ENCODE measurements around the gene ALLC.

ALLC gene

DNA sequence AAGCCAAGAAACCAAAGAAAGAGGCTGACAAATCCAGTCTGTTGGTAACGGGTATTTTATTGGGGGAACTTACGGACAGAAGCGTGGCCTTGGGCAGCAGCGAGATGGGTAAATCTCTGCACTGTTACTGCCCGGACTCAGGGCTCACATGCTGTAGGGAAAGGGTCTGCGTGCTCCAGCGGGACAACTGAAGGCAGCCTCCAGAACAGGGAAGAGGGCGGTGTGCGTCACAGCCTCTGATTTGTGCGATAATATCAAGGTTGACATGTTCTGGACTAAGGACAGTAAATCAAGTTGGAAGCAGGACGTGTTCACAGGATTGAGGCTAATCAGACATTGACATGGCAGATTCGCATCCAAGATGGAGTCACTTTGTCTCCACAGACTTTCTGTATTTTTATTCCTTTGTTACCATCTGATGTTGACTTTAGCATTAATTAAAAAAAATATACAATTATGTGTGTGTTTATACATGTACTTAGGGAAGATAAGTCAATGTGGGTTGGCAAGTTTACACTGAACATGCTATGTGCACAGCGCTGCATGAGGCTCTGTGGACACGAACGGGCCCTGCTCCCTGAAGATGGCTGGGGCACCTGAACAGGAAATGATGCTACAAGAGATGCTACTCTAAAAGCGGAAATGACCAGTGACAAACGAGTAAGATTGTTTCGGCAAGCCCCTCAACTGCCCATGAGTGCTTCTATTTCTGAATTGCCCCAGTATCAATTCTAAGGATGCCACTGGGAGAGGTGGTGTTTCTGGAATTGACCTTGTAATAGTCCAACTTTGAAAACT lies 22.7 kb downstream of the ALLC start:
- DNase-seq: no peak

GRCh38 chr2:3681625-3682024 lies 23.6 kb downstream of the ALLC start:
- DNase-seq: no peak

- DNase-seq: no peak
Measured at GRCh38 chr2:3682811-3683210, 24.8 kb downstream of the ALLC start.

GRCh38 chr2:3683748-3684454 lies 25.9 kb downstream of the ALLC start:
- DNase-seq: no peak

DNA sequence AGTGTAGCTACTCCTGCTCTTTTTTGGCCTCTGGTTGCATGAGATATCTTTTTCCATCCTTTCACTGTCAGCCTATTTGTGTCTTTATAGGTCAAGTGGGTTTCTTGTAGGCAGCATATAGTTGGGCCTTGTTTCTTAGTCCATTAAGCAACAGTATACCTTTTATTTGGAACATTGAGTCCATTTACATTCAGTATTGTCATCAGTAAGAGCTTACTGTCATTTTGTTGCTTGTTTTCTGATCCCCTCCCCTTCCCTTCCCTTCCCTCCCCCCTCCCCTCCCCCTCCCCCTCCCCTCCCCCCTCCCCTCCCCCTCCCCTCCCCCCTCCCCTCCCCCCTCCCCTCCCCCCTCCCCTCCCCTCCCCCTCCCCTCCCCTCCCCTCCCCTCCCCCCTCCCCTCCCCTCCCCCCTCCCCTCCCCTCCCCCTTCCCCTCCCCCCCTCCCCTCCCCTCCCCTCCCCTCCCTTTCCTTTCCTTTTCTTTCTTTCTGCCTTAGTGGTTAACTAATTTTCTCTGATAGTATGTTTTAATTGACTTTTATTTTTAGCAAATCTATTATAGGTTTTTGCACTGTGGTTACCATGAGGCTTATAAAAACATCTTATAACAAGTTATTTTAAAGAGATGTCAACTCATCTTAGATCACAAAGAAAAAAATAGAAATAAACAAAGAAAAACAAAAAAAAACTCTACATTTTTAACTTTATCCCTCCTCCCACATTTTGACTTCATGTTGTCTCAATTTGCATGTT lies 32.2 kb downstream of the ALLC start:
- DNase-seq: no peak

DNA sequence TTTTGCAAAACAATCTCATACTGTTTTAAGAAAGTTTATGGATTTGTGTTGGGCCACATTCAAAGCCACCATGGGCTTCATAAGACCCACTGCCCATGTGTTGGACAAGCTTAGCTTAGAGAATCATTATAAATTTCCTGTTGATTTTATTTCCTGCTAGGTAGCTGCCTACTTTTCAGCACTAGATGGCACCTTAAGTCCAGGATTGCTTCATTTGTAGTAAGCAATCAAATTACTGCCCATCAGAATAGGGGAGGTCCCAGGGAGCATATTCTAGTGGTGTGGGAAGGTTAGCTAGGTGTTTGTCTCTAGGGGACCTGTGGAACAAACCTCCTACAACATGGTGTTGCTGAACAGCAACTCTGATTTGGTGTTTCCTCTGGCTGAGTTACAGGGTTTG lies 34.4 kb downstream of the ALLC start:
- DNase-seq: no peak

GRCh38 chr2:3696545-3696944 lies 38.5 kb downstream of the ALLC start:
- no peak for DNase-seq

GRCh38 chr2:3701071-3701470 lies 43.1 kb downstream of the ALLC start:
- DNase-seq: no peak

DNA sequence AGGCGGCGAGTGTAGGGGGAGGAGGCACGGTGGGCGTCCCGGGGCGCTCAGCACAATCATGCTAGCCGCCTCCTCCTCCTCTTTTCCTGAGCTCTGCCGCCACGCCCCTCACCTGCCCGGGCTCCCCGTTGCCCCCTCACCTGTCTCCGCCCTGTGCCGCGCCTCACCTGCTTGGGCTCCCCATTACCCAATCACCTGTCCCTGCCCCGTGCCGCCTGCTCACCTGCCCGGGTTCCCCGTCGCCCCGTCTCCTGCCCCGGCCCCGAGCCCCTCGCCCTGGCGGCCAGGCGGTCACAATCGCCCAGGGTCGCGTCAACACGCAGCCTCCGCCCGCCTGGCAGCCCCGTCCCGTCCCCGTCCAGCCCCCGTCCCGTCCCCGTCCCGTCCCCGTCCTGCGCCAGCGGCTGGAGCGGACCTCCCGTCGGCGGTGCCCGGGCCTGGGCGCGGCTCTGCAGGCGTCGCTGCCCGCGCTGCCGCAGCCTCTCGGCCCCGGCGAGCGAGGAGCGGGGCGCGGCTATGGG lies 45.3 kb downstream of the ALLC start, which contains the start of gene DCDC2C:
Gene DCDC2C (plus strand): TSS at position 340 of the 521 bp plus-strand sequence. CDS start 177 bp downstream, at position 517.
- DNase-seq: no peak

DNA sequence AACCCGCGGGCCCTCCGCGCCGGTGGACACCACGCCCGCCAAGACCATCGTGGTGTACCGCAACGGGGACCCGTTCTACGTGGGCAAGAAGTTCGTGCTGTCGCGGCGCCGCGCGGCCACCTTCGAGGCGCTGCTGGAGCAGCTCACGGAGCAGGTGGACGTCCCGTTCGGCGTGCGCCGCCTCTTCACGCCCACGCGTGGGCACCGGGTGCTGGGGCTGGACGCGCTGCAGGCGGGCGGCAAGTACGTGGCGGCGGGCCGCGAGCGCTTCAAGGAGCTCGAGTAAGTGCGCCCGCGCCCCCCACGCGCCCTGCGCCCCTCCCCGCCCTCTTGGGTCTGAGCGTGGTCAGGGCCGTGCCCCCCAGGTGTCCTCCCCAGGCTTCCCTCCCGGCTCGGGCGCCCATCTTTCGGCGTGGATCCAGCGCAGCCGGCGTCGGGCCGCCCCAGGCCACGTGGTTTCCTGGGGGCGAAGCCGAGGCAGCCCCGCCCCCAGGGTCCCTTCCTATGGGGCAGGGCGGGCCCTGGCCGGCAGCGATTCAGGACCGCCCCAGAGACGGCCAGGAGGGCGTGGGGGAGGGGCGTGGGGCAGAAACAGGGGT lies 45.9 kb downstream of the ALLC start:
- DNase-seq: no peak

DNA sequence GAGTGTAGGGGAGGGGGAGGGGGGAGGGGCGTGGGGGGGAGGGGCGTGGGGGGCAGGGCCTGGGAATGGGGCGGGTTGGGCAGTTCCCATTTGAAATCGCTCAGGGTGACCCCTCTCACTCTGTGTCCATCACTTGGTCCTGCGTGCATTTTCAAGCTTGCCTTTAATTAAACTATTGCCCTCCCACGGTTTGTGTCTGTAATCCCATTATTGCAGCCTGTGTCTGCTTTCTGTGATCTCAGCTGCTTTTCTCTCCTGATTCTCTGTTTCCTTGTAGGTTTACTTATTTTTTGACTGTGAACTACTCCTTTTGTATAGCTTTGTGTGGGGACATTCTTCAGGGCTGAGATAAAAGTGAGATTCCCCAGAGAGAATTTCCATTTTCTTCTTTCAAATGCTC lies 46.7 kb downstream of the ALLC start:
- no peak for DNase-seq

DNA sequence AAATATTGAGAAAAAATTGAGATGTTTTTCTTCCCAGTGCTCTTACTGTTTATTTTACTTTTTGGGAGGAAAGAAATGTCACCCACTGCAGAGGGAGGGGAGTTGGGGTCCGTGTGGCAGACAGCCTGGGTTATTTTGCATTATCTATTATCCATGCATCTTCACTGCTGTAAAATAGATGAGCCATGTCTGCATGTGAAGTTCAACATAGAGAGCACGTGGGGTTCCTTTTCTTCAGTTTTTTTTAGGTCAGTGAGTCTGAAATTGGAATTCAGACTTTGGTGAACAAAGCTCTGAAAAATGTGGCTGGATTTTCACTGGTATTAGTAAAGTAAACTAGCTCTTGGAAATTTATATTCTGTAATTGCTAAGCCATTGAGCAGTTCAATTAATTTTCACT lies 47.8 kb downstream of the ALLC start:
- DNase-seq: no peak

- no peak for DNase-seq
Measured at GRCh38 chr2:3706892-3707291, 48.9 kb downstream of the ALLC start.

DNA sequence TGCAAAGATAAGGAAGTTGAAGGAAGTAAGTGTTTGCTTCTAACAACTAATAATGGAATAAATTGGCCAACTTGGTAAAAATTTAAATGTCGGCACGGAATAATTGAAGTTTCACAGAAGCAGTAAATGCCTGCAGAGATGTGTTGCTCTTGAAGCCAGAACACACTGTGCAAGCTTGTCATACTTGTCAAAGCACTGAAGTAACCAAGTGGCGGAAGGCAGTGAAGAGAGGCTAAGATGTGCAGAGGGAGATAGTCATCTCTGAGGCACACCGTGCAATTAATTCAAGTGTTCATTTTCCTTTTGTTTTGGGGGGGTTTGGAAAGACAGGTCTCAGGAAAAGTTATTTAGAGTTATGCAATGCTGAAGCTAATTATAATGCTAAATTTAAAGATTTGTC lies 50.6 kb downstream of the ALLC start:
- no peak for DNase-seq

GRCh38 chr2:3709225-3709624 lies 51.2 kb downstream of the ALLC start:
- DNase-seq: no peak

GRCh38 chr2:3712424-3712823 lies 54.4 kb downstream of the ALLC start:
- DNase-seq: no peak

DNA sequence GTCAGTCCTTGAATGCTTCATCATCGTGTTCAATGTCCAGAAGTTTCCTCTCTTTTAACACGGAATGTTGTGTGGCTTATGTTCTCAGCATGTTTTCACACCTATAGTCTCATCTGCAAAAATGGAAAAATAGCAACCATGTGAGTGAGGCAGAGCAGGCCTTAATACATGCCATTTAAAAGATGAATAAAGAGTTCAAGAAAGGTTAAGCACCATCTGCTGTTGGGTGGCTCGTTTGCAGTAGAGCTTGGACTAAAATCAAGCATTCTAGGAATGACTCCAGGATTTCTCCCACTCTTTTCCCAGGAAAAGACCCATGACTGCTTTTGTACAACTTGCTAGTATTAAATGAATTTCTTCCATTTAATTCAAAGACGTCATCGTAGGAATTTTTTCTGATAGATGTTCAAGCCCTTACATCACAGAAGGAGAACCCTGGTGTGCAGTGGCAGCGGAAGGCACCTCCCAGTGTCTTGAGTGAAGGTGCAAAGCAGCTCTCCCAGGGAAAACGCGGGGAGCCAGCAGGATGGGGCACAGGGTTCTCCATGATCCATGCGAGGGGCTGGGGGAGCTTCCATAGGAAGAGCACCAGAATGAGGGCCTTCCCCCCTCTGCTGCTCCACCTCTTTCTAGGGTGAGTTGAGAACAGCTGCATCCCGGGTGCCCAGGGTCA lies 55.0 kb downstream of the ALLC start:
- no peak for DNase-seq

GRCh38 chr2:3718679-3719078 lies 60.7 kb downstream of the ALLC start:
- no peak for DNase-seq

- DNase-seq: no peak
Measured at GRCh38 chr2:3725002-3725401, 67.0 kb downstream of the ALLC start.

DNA sequence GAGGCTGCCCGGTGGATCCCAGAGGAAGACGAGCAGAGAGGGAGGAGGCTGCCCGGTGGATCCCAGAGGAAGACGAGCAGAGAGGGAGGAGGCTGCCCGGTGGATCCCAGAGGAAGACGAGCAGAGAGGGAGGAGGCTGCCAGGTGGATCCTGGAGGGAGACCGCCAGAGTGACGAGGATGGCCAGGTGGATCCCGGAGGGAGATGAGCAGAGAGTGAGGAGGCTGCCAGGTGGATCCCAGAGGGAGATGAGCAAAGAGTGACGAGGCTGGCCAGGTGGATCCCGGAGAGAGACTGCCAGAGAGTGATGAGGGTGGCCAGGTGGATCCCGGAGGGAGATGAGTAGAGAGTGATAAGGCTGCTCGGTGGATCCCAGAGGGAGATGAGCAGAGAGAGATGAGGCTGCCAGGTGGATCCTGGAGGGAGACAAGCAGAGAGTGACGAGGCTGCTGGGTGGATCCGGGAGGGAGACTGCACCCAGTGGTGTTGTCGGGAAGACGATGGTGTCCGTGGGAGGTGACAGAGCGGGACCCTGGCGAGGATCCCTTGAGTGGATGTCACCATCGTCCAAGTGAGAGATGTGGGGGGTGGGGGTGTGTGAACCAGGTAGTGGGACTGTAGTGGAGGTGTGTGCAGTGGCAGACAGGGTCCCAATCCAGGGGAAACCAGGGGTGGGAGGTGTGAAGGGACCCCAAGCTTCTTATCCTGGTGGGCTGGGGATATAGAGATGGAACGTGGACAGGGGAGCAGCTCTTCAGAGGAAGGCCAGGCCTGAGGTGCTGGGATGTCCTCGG lies 67.7 kb downstream of the ALLC start:
- no peak for DNase-seq

- DNase-seq: no peak
Measured at GRCh38 chr2:3726511-3726910, 68.5 kb downstream of the ALLC start.

All from KG1 (cell line).